Hepatocyte (in vitro differentiated cells): Measurements from ENCODE around the gene APBA2. TPM values are rescaled to one million over a fixed set of nuclear protein-coding genes. Genes with fewer than 3 reads are reported as not detected.

ENCODE experiments used
- DNase-seq: peaks from one replicate; pipeline ENCODE4 v3.0.0-alpha.2; 2016; ENCODE audit warnings: low spot score
- H2AFZ ChIP-seq: fragments of 200-600 bp; sonication (generic); 2 replicates; pipeline ENCODE4 v1.6.0; 2016; ENCODE audit warnings: antibody characterized with exemption, mild to moderate bottlenecking
- H3K27ac ChIP-seq: fragments of 200-600 bp; sonication (generic); 2 replicates; pipeline ENCODE4 v1.5.1; 2016; ENCODE audit warnings: mild to moderate bottlenecking
- H3K27me3 ChIP-seq: fragments of 200-600 bp; sonication (generic); 2 replicates; pipeline ENCODE4 v1.6.1; 2016
- H3K36me3 ChIP-seq: fragments of 200-600 bp; sonication (generic); replicated peaks from 2 replicates; pipeline ENCODE4 v1.5.1; 2016; ENCODE audit warnings: low read depth; ENCODE audit not compliant: insufficient read depth
- H3K4me1 ChIP-seq: fragments of 200-600 bp; sonication (generic); 2 replicates; pipeline ENCODE4 v1.5.1; 2016; ENCODE audit warnings: mild to moderate bottlenecking, moderate library complexity; ENCODE audit not compliant: insufficient read depth
- H3K4me2 ChIP-seq: fragments of 200-600 bp; sonication (generic); 2 replicates; pipeline ENCODE4 v1.6.0; 2016
- H3K4me3 ChIP-seq: fragments of 200-600 bp; sonication (generic); 2 replicates; pipeline ENCODE4 v1.5.1; 2016; ENCODE audit warnings: mild to moderate bottlenecking
- H3K79me2 ChIP-seq: fragments of 200-600 bp; sonication (generic); 2 replicates; pipeline ENCODE4 v1.6.0; 2017; ENCODE audit warnings: mild to moderate bottlenecking
- H3K9me2 ChIP-seq: fragments of 200-600 bp; sonication (generic); replicated peaks from 2 replicates; pipeline ENCODE4 v1.6.0; 2017; ENCODE audit warnings: mild to moderate bottlenecking; ENCODE audit not compliant: insufficient read depth
- H3K9me3 ChIP-seq: fragments of 200-600 bp; sonication (generic); 2 replicates; pipeline ENCODE4 v1.5.1; 2016; ENCODE audit warnings: low read depth, mild to moderate bottlenecking
- H4K20me1 ChIP-seq: fragments of 200-600 bp; sonication (generic); 2 replicates; pipeline ENCODE4 v1.6.0; 2016; ENCODE audit warnings: mild to moderate bottlenecking; ENCODE audit not compliant: insufficient read depth, poor library complexity, severe bottlenecking
- CTCF ChIP-seq: fragments of 200-600 bp; sonication (generic); IDR thresholded peaks from 2 replicates; pipeline ENCODE4 v1.5.1; 2016; ENCODE audit warnings: antibody characterized with exemption, mild to moderate bottlenecking; ENCODE audit not compliant: poor library complexity
- EZH2 ChIP-seq: fragments of 200-600 bp; sonication (generic); IDR thresholded peaks from 2 replicates; pipeline ENCODE4 v1.6.1; 2016; ENCODE audit warnings: antibody characterized with exemption, mild to moderate bottlenecking, borderline replicate concordance
- EZH2phosphoT487 ChIP-seq: fragments of 200-600 bp; sonication (generic); IDR thresholded peaks from one replicate; pipeline ENCODE4 v1.6.1; 2018; ENCODE audit warnings: antibody characterized with exemption, mild to moderate bottlenecking, low read depth, moderate library complexity; ENCODE audit not compliant: unreplicated experiment, severe bottlenecking
- WGBS: methylation state at CpG from one replicate; pipeline ENCODE4 v1.1.6; 2016; ENCODE audit warnings: low lambda C conversion rate; ENCODE audit errors: missing lambda C conversion rate; 5-methylcytosine and 5-hydroxymethylcytosine counted together
- polyA plus RNA-seq: library from polyadenylated mRNA; unstranded; fragments of >200 nt; fragmentation: Nextera tagmentation; extraction: Ambion mirVana; gene quantifications from 2 replicates; pipeline ENCODE4 v1.2.1, GENCODE V29; 2016
- total RNA-seq: library from RNA; depleted of rRNA; stranded (reverse); fragments of >200 nt; gene quantifications from 2 replicates; pipeline ENCODE4 v1.2.3, GENCODE V29; 2014

Gene APBA2
- total and polyA plus RNA-seq, 2 experiments from 2014 or later = 8.4 to 10.1 TPM

- Histone ChIP-seq H3K36me3 (no peaks in the 10 kb centered on the region), H3K4me1 (no peaks in the 10 kb centered on the region), H3K79me2 (no peaks in the 10 kb centered on the region), H3K27me3 (no peaks in the 10 kb centered on the region), H2AFZ (no peak overlapping the region), H3K4me2 (no peak overlapping the region), H3K4me3 (no peak overlapping the region), H3K9me3 (no peaks in the 10 kb centered on the region), H3K9me2 (no peaks in the 10 kb centered on the region), H4K20me1 (no peaks in the 10 kb centered on the region), H3K27ac (no peak overlapping the region)
- TF ChIP-seq EZH2phosphoT487 (no peak), CTCF (no peak), EZH2 (no peak)
- WGBS = 92% methylated on average over 15 of the region's 15 CpGs
- DNase-seq = no peak
These were observed 7.6 kb upstream of the APBA2 start for GRCh38 chr15:28878209-28878608.

GRCh38 chr15:28879551-28879950 is 6.2 kb upstream of the APBA2 start:
- no peak overlapping the region for H3K4me2 ChIP-seq
- no peak overlapping the region for H2AFZ ChIP-seq
- no peaks in the 10 kb centered on the region for H4K20me1 ChIP-seq
- no peaks in the 10 kb centered on the region for H3K9me2 ChIP-seq
- H3K9me3 ChIP-seq = no peaks in the 10 kb centered on the region
- no peaks in the 10 kb centered on the region for H3K27me3 ChIP-seq
- 91% methylated on average over 9 of the region's 9 CpGs for WGBS
- no peak for TF ChIP-seq EZH2
- no peak for TF ChIP-seq CTCF
- no peak for TF ChIP-seq EZH2phosphoT487
- H3K27ac ChIP-seq = no peak overlapping the region
- no peaks in the 10 kb centered on the region for H3K4me1 ChIP-seq
- H3K79me2 ChIP-seq = no peaks in the 10 kb centered on the region
- no peak for DNase-seq
- no peaks in the 10 kb centered on the region for H3K36me3 ChIP-seq
- H3K4me3 ChIP-seq = no peak overlapping the region

GRCh38 chr15:28880680-28881079 is 5.1 kb upstream of the APBA2 start:
- no peak for DNase-seq
- Histone ChIP-seq H4K20me1 (no peaks in the 10 kb centered on the region), H3K4me2 (no peak overlapping the region), H3K27ac (no peak overlapping the region), H3K9me3 (no peaks in the 10 kb centered on the region), H2AFZ (no peak overlapping the region), H3K9me2 (no peaks in the 10 kb centered on the region), H3K79me2 (no peaks in the 10 kb centered on the region), H3K36me3 (no peaks in the 10 kb centered on the region), H3K4me1 (peaks cover 5% of the 10 kb centered on the region), H3K27me3 (peaks cover 6% of the 10 kb centered on the region), H3K4me3 (no peak overlapping the region)
- no peak for TF ChIP-seq EZH2
- TF ChIP-seq EZH2phosphoT487 = no peak
- TF ChIP-seq CTCF = no peak
- 62% methylated on average over 5 of the region's 5 CpGs for WGBS

- H3K36me3 ChIP-seq = no peaks in the 10 kb centered on the region
- H3K9me2 ChIP-seq = no peaks in the 10 kb centered on the region
- no peak for DNase-seq
- no peaks in the 10 kb centered on the region for H3K9me3 ChIP-seq
- no peak overlapping the region for H3K27ac ChIP-seq
- WGBS = 86% methylated on average over 3 of the region's 3 CpGs
- no peaks in the 10 kb centered on the region for H3K79me2 ChIP-seq
- no peak overlapping the region for H3K4me2 ChIP-seq
- H3K4me1 ChIP-seq = peaks cover 5% of the 10 kb centered on the region
- H3K4me3 ChIP-seq = no peak overlapping the region
- H3K27me3 ChIP-seq = peaks cover 6% of the 10 kb centered on the region
- no peaks in the 10 kb centered on the region for H4K20me1 ChIP-seq
- H2AFZ ChIP-seq = no peak overlapping the region
- no peak for TF ChIP-seq CTCF
- no peak for TF ChIP-seq EZH2
- TF ChIP-seq EZH2phosphoT487 = no peak
These were observed 4.6 kb upstream of the APBA2 start for GRCh38 chr15:28881170-28881569.
